DMS53 treated with DMSO at 0.1 percent for 48 hours (cell line): ENCODE results near the gene RHOF.

Source experiments
- DNase-seq: peaks from one replicate; lab custom pipeline; 2025; ENCODE audit not compliant: unreplicated experiment; lab: John Stamatoyannopoulos, UW

Gene RHOF

GRCh38 chr12:121793440-121793837, at the start of gene RHOF:
RHOF (minus strand) TSS chr12:121793688; CDS start chr12:121793633, 55 bp downstream.
- peak; percentile 41 for DNase-seq

- no peak for DNase-seq
Observed at GRCh38 chr12:121839993-121840761, 46.7 kb upstream of the RHOF start.

GRCh38 chr12:121839106-121839992, 45.9 kb upstream of the RHOF start:
- DNase-seq = peak; percentile 95

- DNase-seq = no peak
Observed at GRCh38 chr12:121838126-121838525, 44.6 kb upstream of the RHOF start.

GRCh38 chr12:121837680-121838079, 44.2 kb upstream of the RHOF start:
- no peak for DNase-seq

GRCh38 chr12:121831571-121832245, 38.2 kb upstream of the RHOF start:
- no peak for DNase-seq

- no peak for DNase-seq
Observed at GRCh38 chr12:121830588-121831265, 37.2 kb upstream of the RHOF start.

GRCh38 chr12:121830134-121830533, 36.6 kb upstream of the RHOF start:
- DNase-seq = no peak

GRCh38 chr12:121829250-121829918, 35.9 kb upstream of the RHOF start:
- DNase-seq = no peak

GRCh38 chr12:121828826-121829225, 35.3 kb upstream of the RHOF start:
- no peak for DNase-seq

- no peak for DNase-seq
Observed at GRCh38 chr12:121828306-121828705, 34.8 kb upstream of the RHOF start.

GRCh38 chr12:121827351-121828099, 34.0 kb upstream of the RHOF start:
- no peak for DNase-seq

- DNase-seq = no peak
Observed at GRCh38 chr12:121826318-121827150, 33.0 kb upstream of the RHOF start.

GRCh38 chr12:121825041-121825523, 31.6 kb upstream of the RHOF start:
- no peak for DNase-seq

- DNase-seq = no peak
Observed at GRCh38 chr12:121823727-121824115, 30.2 kb upstream of the RHOF start.

GRCh38 chr12:121823101-121823726, 29.7 kb upstream of the RHOF start:
- DNase-seq = no peak

GRCh38 chr12:121822393-121823100, 29.1 kb upstream of the RHOF start:
- DNase-seq = no peak

GRCh38 chr12:121820056-121820455, 26.6 kb upstream of the RHOF start:
- DNase-seq = no peak
